GM12878 (cell line): ENCODE results near the gene AEN. TPM values are rescaled to one million over a fixed set of nuclear protein-coding genes. Genes with fewer than 3 reads are reported as not detected.
A peak's percentile ranks its signal among the peaks of the same experiment; 100 is the strongest.

ENCODE experiments used
- ATF2 ChIP-seq: IDR thresholded peaks from 2 replicates; pipeline ENCODE4 v1.6.1; 2012; ENCODE audit warnings: low read length, inconsistent platforms
- CREB1 ChIP-seq: IDR thresholded peaks from 2 replicates; pipeline ENCODE4 v1.6.1; 2012; ENCODE audit warnings: low read depth, mild to moderate bottlenecking, inconsistent platforms
- IKZF1 ChIP-seq: fragments of 450-650 bp; conservative IDR thresholded peaks from 2 replicates; pipeline ENCODE4 v1.6.1; 2017; ENCODE audit warnings: antibody characterized with exemption, mild to moderate bottlenecking
- IKZF2 ChIP-seq, 2 experiments: fragments of 450-650 bp; IDR thresholded peaks; 2 replicates each; pipeline ENCODE4 v1.6.1; 2017; ENCODE audit warnings: mild to moderate bottlenecking in 2 of 2, moderate library complexity in 2 of 2
- IRF5 ChIP-seq: fragments of 450-650 bp; IDR thresholded peaks from 2 replicates; pipeline ENCODE4 v1.6.1; 2017; ENCODE audit warnings: borderline replicate concordance
- NRF1 ChIP-seq: conservative IDR thresholded peaks from 2 replicates; pipeline ENCODE4 v1.6.1; 2011; ENCODE audit warnings: mild to moderate bottlenecking, low read depth, low read length, improper control_type of control experiment
- POU2F2 ChIP-seq: IDR thresholded peaks from 3 replicates; pipeline ENCODE4 v1.6.1; 2011; ENCODE audit warnings: low read depth, mild to moderate bottlenecking, low read length, borderline replicate concordance
- ZBTB33 ChIP-seq: fragments of 450-650 bp; IDR thresholded peaks from 2 replicates; pipeline ENCODE4 v1.6.1; 2017; ENCODE audit warnings: mild to moderate bottlenecking
- ZBTB4 ChIP-seq: fragments of 450-650 bp; formaldehyde crosslinking; IDR thresholded peaks from 2 replicates; pipeline ENCODE4 v1.4.0; 2022; ENCODE audit warnings: mild to moderate bottlenecking, moderate library complexity
- ZBTB40 ChIP-seq: fragments of 450-650 bp; IDR thresholded peaks from 2 replicates; pipeline ENCODE4 v1.6.1; 2016; ENCODE audit warnings: mild to moderate bottlenecking, moderate library complexity, borderline replicate concordance
- ZSCAN29 ChIP-seq: fragments of 450-650 bp; IDR thresholded peaks from 2 replicates; pipeline ENCODE4 v1.6.1; 2017; ENCODE audit warnings: mild to moderate bottlenecking, moderate library complexity
- polyA plus RNA-seq, 11 experiments: library from polyadenylated mRNA; depleted of rRNA in 4 of 11; unstranded in 6 of 11; stranded (reverse) in 5 of 11; fragments of >200 nt; fragmentation: Nextera tagmentation in 4 of 11; fragmentation: Illumina TruSeq in 1 of 11; extraction: Ambion mirVana in 4 of 11; extraction: Trizol in 1 of 11; gene quantifications; 1 replicate in 1 of 11; 2 replicates in 10 of 11; pipeline versions ENCODE4 v1.2.1 to v1.2.3, GENCODE V29; 2011 to 2016; ENCODE audit warnings: inconsistent platforms in 2 of 11, missing spikeins in 2 of 11, low read depth in 1 of 11
- total RNA-seq, 4 experiments: library from RNA; depleted of rRNA in 3 of 4; stranded (reverse); fragments of >200 nt in 3 of 4; fragmentation: Illumina TruSeq in 1 of 4; extraction: Trizol in 1 of 4; gene quantifications; 2 replicates each; pipeline versions ENCODE4 v1.2.1 to v1.2.3, GENCODE V29; 2013 to 2021

Gene AEN
- total and polyA plus RNA-seq, 10 of the 15 experiments (the other 5 are each of a cell fraction or from before 2014, with no cell fraction given) = 11.7 to 81.2 (median 53.7) TPM

GRCh38 chr15:88641959-88642452 is 20.9 kb downstream of the AEN start (continued):
- TF ChIP-seq ZBTB4 (no peak), IKZF1 (peak; percentile 34; the same call in 1 of the 2 replicates), ZSCAN29 (no peak), NRF1 (no peak), ATF2 (0 out of 2 replicates have a peak, but pooled peaks have one; percentile 7), IKZF2 (IDR thresholded peaks at IDR 0.05) (peak in 1 of 2 experiments; percentile 27; a peak in 1 of 4 replicates), ZBTB40 (no peak), ZBTB33 (no peak), POU2F2 (no peak), CREB1 (no peak), IRF5 (no peak)
